ENCODE measurements around the gene UFD1. TPM values are rescaled to one million over a fixed set of nuclear protein-coding genes. Genes with fewer than 3 reads are reported as not detected.

Gene UFD1
- total and polyA plus RNA-seq, 2 donors, result 47.8 to 130 TPM

- Histone ChIP-seq H3K36me3 (ENCODE audit: control insufficient read depth in 2 of 2, insufficient read depth in 2 of 2, low read length in 1 of 2) (peaks cover 20 to 35% of the 10 kb centered on the region in 2 donors), H3K9me3 (ENCODE audit: control insufficient read depth in 2 of 2, insufficient read depth in 1 of 2, low read length in 1 of 2) (no peaks in the 10 kb centered on the region), H3K27ac (ENCODE audit: low read depth in 1 of 2, low read length in 1 of 2) (no peak overlapping the region), H3K4me1 (ENCODE audit: control insufficient read depth in 2 of 2, insufficient read depth in 2 of 2, low read length in 2 of 2) (peaks cover under 1 to 5% of the 10 kb centered on the region in 2 donors), H3K27me3 (ENCODE audit: control insufficient read depth in 2 of 2, insufficient read depth in 1 of 2, low read length in 1 of 2) (peaks cover 10 to 21% of the 10 kb centered on the region in 2 donors), H3K4me3 (ENCODE audit: low read length in 2 of 2) (no peak overlapping the region)
- DNase-seq (ENCODE audit: low read depth in 6 of 9, low spot score in 9 of 9), result no peak
- 98% methylated on average over 10 of the region's 10 CpGs for WGBS
These were observed 39.6 kb upstream of the UFD1 start for GRCh38 chr22:19518635-19519034.

GRCh38 chr22:19517919-19518611, 39.1 kb upstream of the UFD1 start:
- H3K27ac ChIP-seq (ENCODE audit: low read depth in 1 of 2, low read length in 1 of 2), result no peak overlapping the region
- peaks cover 20 to 35% of the 10 kb centered on the region in 2 donors for H3K36me3 ChIP-seq (ENCODE audit: control insufficient read depth in 2 of 2, insufficient read depth in 2 of 2, low read length in 1 of 2)
- WGBS, result 99% methylated on average over 12 of the region's 12 CpGs
- no peaks in the 10 kb centered on the region for H3K9me3 ChIP-seq (ENCODE audit: control insufficient read depth in 2 of 2, insufficient read depth in 1 of 2, low read length in 1 of 2)
- no peak for DNase-seq (ENCODE audit: low read depth in 6 of 9, low spot score in 9 of 9)
- H3K4me3 ChIP-seq (ENCODE audit: low read length in 2 of 2), result no peak overlapping the region
- peaks cover 4 to 15% of the 10 kb centered on the region in 2 donors for H3K27me3 ChIP-seq (ENCODE audit: control insufficient read depth in 2 of 2, insufficient read depth in 1 of 2, low read length in 1 of 2)
- H3K4me1 ChIP-seq (ENCODE audit: control insufficient read depth in 2 of 2, insufficient read depth in 2 of 2, low read length in 2 of 2), result peaks cover 0 to 3% of the 10 kb centered on the region in 2 donors

- Histone ChIP-seq H3K9me3 (ENCODE audit: control insufficient read depth in 2 of 2, insufficient read depth in 1 of 2, low read length in 1 of 2) (no peaks in the 10 kb centered on the region), H3K4me1 (ENCODE audit: control insufficient read depth in 2 of 2, insufficient read depth in 2 of 2, low read length in 2 of 2) (no peaks in the 10 kb centered on the region), H3K27me3 (ENCODE audit: control insufficient read depth in 2 of 2, insufficient read depth in 1 of 2, low read length in 1 of 2) (peaks cover 0 to 6% of the 10 kb centered on the region in 2 donors), H3K4me3 (ENCODE audit: low read length in 2 of 2) (no peak overlapping the region), H3K27ac (ENCODE audit: low read depth in 1 of 2, low read length in 1 of 2) (no peak overlapping the region), H3K36me3 (ENCODE audit: control insufficient read depth in 2 of 2, insufficient read depth in 2 of 2, low read length in 1 of 2) (peaks cover 20 to 43% of the 10 kb centered on the region in 2 donors)
- WGBS, result 97% methylated on average over 10 of the region's 10 CpGs
- DNase-seq (ENCODE audit: low read depth in 6 of 9, low spot score in 9 of 9), result no peak
These were observed 38.1 kb upstream of the UFD1 start for GRCh38 chr22:19517171-19517500.

- WGBS, result 99% methylated on average over 19 of the region's 19 CpGs
- Histone ChIP-seq H3K9me3 (ENCODE audit: control insufficient read depth in 2 of 2, insufficient read depth in 1 of 2, low read length in 1 of 2) (no peaks in the 10 kb centered on the region), H3K4me3 (ENCODE audit: low read length in 2 of 2) (no peak overlapping the region), H3K27me3 (ENCODE audit: control insufficient read depth in 2 of 2, insufficient read depth in 1 of 2, low read length in 1 of 2) (peaks cover 0 to under 1% of the 10 kb centered on the region in 2 donors), H3K4me1 (ENCODE audit: control insufficient read depth in 2 of 2, insufficient read depth in 2 of 2, low read length in 2 of 2) (no peaks in the 10 kb centered on the region), H3K27ac (ENCODE audit: low read depth in 1 of 2, low read length in 1 of 2) (no peak overlapping the region), H3K36me3 (ENCODE audit: control insufficient read depth in 2 of 2, insufficient read depth in 2 of 2, low read length in 1 of 2) (peaks cover 19 to 45% of the 10 kb centered on the region in 2 donors)
- DNase-seq (ENCODE audit: low read depth in 6 of 9, low spot score in 9 of 9), result no peak
These were observed 37.6 kb upstream of the UFD1 start for GRCh38 chr22:19516378-19517170.

- Histone ChIP-seq H3K36me3 (ENCODE audit: control insufficient read depth in 2 of 2, insufficient read depth in 2 of 2, low read length in 1 of 2) (peaks cover 17 to 44% of the 10 kb centered on the region in 2 donors), H3K27ac (ENCODE audit: low read depth in 1 of 2, low read length in 1 of 2) (no peak overlapping the region), H3K4me3 (ENCODE audit: low read length in 2 of 2) (no peak overlapping the region), H3K27me3 (ENCODE audit: control insufficient read depth in 2 of 2, insufficient read depth in 1 of 2, low read length in 1 of 2) (no peaks in the 10 kb centered on the region), H3K9me3 (ENCODE audit: control insufficient read depth in 2 of 2, insufficient read depth in 1 of 2, low read length in 1 of 2) (no peaks in the 10 kb centered on the region), H3K4me1 (ENCODE audit: control insufficient read depth in 2 of 2, insufficient read depth in 2 of 2, low read length in 2 of 2) (no peaks in the 10 kb centered on the region)
- 99% methylated on average over 12 of the region's 12 CpGs for WGBS
- DNase-seq (ENCODE audit: low read depth in 6 of 9, low spot score in 9 of 9), result no peak
These were observed 36.8 kb upstream of the UFD1 start for GRCh38 chr22:19515654-19516377.

DNA sequence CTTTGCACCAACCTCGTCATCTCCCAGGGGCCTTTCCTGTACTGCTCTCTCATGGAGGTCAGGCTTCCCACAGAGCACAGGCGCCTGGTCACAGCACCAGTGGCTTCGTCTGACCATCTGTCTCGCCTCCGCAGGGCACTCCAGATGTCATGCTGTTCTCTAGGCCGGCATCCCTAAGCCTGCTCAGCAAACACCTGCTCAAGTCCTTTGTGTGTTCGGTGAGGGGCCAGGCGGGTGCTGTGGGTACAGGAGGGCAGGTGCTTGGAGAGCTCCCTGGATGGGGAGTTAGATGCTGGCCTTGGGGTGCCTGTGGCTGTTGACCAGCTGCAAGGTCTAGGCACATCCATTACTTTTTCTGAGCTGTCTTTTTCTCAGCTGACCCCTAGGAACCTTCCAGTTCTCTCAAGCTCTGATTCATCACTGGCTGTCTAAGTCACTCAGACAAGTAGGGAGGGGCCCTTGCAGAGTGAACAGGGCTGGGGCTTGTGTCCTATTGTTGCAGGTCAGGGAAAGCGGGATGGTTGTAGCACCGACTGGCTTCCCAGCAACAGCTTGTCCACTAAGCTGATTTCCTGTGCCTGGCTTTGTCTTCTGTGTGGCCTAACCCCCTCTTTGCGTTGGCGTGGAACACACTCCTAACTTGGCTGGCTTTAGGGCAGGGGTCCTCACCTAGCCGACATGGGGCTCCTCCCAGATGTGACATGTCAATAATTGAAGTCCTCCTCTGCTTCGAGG, 36.0 kb upstream of the UFD1 start:
- peaks cover 21 to 42% of the 10 kb centered on the region in 2 donors for H3K36me3 ChIP-seq (ENCODE audit: control insufficient read depth in 2 of 2, insufficient read depth in 2 of 2, low read length in 1 of 2)
- no peaks in the 10 kb centered on the region for H3K9me3 ChIP-seq (ENCODE audit: control insufficient read depth in 2 of 2, insufficient read depth in 1 of 2, low read length in 1 of 2)
- no peak overlapping the region for H3K27ac ChIP-seq (ENCODE audit: low read depth in 1 of 2, low read length in 1 of 2)
- no peaks in the 10 kb centered on the region for H3K4me1 ChIP-seq (ENCODE audit: control insufficient read depth in 2 of 2, insufficient read depth in 2 of 2, low read length in 2 of 2)
- WGBS, result 58% methylated on average over 14 of the region's 14 CpGs
- DNase-seq (ENCODE audit: low read depth in 6 of 9, low spot score in 9 of 9), result no peak
- H3K27me3 ChIP-seq (ENCODE audit: control insufficient read depth in 2 of 2, insufficient read depth in 1 of 2, low read length in 1 of 2), result no peaks in the 10 kb centered on the region
- no peak overlapping the region for H3K4me3 ChIP-seq (ENCODE audit: low read length in 2 of 2)

- no peak for DNase-seq (ENCODE audit: low read depth in 6 of 9, low spot score in 9 of 9)
- WGBS, result 75% methylated on average over 2 of the region's 2 CpGs
- Histone ChIP-seq H3K9me3 (ENCODE audit: control insufficient read depth in 2 of 2, insufficient read depth in 1 of 2, low read length in 1 of 2) (no peaks in the 10 kb centered on the region), H3K36me3 (ENCODE audit: control insufficient read depth in 2 of 2, insufficient read depth in 2 of 2, low read length in 1 of 2) (peaks cover 21 to 36% of the 10 kb centered on the region in 2 donors), H3K4me1 (ENCODE audit: control insufficient read depth in 2 of 2, insufficient read depth in 2 of 2, low read length in 2 of 2) (no peaks in the 10 kb centered on the region), H3K27me3 (ENCODE audit: control insufficient read depth in 2 of 2, insufficient read depth in 1 of 2, low read length in 1 of 2) (no peaks in the 10 kb centered on the region), H3K27ac (ENCODE audit: low read depth in 1 of 2, low read length in 1 of 2) (no peak overlapping the region), H3K4me3 (ENCODE audit: low read length in 2 of 2) (no peak overlapping the region)
These were observed 34.8 kb upstream of the UFD1 start for GRCh38 chr22:19513823-19514222.

DNA sequence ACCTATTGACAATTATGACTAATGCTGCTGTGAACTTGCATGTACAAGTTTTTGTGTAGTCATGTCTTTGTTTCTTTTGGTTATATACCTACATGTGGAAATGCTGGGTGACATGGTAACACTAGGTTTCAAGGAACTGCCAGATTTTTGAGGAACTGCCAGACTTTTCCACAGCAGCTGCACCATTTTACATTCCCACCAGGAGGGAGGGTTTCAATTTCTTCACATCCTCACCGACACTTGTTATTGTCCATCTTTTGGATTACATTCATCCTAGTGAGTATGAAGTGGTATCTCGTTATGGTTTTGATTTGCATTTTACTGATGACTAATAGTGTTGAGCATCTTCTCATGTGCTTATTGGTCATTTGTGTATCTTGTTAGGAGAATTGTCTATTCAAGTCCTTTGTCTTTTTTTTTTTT, 31.9 kb upstream of the UFD1 start:
- Histone ChIP-seq H3K9me3 (ENCODE audit: control insufficient read depth in 2 of 2, insufficient read depth in 1 of 2, low read length in 1 of 2) (no peaks in the 10 kb centered on the region), H3K4me1 (ENCODE audit: control insufficient read depth in 2 of 2, insufficient read depth in 2 of 2, low read length in 2 of 2) (no peaks in the 10 kb centered on the region)

More for the DNA sequence above, 31.9 kb upstream of the UFD1 start:
- Histone ChIP-seq H3K27me3 (ENCODE audit: control insufficient read depth in 2 of 2, insufficient read depth in 1 of 2, low read length in 1 of 2) (no peaks in the 10 kb centered on the region), H3K4me3 (ENCODE audit: low read length in 2 of 2) (no peak overlapping the region), H3K27ac (ENCODE audit: low read depth in 1 of 2, low read length in 1 of 2) (no peak overlapping the region), H3K36me3 (ENCODE audit: control insufficient read depth in 2 of 2, insufficient read depth in 2 of 2, low read length in 1 of 2) (peaks cover 30 to 43% of the 10 kb centered on the region in 2 donors)
- 74% methylated on average over 2 of the region's 2 CpGs for WGBS
- DNase-seq (ENCODE audit: low read depth in 6 of 9, low spot score in 9 of 9), result no peak

All from thymus (tissue), 11 donors.